HG02642 (cell line): ENCODE data around the gene ZIC1.

Experiments
- ATAC-seq: cut with Tn5 transposase; IDR thresholded peaks from one replicate; pipeline ENCODE4 v1.9.1; 2021; ENCODE audit warnings: mild to moderate bottlenecking; ENCODE audit not compliant: unreplicated experiment, poor library complexity

The ZIC1 gene

GRCh38 chr3:147418808-147419701 lies 9.9 kb downstream of the ZIC1 start:
- ATAC-seq = no peak

DNA sequence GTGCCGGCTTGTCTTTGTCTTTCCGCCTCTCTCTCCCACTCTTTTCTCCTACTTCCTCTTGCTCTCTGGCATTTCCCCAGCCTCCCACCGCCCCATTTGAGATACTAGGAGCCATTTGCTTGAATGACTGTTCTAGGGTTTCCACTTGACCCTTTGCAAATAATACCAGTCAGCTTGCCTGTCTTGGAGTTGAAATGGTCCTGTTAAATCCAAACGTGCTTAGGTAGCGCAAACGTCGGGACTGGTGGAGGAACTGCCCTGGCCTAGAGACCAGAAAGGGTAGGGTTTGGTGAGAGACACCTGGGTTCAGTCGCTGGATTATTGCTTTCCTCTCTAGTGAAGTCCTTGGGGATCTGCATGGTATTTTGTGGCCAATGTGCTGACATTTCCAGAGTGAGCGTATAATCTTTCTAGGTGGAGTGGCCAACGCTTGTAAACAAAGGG lies 10.6 kb downstream of the ZIC1 start:
- ATAC-seq = no peak

- ATAC-seq = no peak
Observed at GRCh38 chr3:147420353-147421183, 11.4 kb downstream of the ZIC1 start.

DNA sequence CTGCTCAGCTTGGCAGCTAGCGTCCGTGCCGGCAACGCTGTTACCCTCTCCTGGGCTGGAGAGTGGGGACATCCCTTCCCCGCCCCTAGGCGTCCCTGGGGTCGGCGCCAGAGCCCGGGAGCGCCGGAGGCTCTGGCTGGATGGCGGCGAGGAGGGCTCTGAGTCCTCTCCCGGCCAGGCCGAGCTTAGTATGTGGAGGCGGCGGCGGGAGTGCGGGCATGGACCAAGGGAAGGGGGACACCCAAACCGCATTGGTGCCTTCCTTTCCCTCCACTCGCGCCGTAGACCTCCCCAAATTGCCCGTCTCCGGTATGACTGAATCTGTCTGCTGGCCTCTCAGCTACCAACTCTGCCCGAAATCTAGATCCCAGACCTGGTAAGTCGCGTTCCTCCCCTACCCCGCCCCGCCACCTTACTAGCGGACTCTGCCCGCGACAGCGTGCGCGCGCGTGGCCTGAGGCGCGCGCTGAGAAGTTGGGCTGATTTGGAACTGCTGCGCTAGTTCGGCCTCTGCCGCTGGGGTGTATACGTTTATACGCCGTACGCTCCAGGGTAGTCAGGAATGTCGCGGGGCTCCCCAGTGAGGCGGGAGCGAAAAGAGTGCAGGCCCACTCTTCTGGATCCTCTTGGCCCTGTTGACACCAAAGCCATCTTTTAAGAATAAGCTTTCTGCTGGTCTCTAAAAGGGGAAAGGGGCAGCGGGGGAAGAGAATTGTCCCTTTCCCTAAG lies 12.2 kb downstream of the ZIC1 start:
- ATAC-seq = no peak

- no peak for ATAC-seq
Observed at GRCh38 chr3:147422196-147422595, 13.0 kb downstream of the ZIC1 start.

GRCh38 chr3:147422601-147423536 lies 13.7 kb downstream of the ZIC1 start:
- ATAC-seq = no peak

- ATAC-seq = no peak
Observed at GRCh38 chr3:147423537-147423797, 14.3 kb downstream of the ZIC1 start.

DNA sequence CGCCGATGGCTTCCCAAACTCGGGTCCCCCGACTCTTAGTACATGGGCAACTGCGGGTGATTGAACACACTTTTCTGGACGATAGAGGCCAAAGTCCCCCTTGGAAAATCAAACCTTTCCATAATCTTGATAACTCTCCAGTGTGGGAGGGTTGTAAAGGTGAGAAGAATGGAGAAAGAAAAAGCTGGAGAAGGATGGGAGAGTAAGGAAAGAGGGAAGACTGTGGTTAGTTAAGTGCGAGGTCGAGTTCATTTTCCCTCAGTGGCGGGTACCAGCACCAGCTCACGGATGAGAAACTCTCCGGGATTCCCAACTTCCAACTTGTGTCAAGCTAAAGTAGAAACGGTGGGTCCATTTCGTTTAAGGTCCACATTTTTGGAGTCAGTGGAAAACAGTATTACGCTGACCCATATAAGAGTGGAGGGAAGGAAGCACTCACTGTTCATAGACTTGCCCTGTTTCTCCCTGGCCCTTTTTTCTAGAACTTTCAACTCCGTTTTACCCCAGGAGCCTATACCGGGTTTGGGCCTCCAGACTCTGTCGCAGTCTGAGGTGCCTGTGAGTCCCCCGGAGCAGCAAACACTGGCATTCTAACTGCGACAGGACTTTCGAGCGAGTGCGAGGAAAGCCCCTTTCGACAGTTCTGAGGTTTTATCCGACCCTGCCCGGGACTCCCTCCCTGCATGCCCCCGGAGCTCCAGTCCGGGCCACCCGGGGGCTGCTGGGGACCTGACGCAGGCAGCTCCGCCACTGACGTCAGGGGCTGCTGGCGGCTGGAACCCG lies 14.8 kb downstream of the ZIC1 start:
- no peak for ATAC-seq

DNA sequence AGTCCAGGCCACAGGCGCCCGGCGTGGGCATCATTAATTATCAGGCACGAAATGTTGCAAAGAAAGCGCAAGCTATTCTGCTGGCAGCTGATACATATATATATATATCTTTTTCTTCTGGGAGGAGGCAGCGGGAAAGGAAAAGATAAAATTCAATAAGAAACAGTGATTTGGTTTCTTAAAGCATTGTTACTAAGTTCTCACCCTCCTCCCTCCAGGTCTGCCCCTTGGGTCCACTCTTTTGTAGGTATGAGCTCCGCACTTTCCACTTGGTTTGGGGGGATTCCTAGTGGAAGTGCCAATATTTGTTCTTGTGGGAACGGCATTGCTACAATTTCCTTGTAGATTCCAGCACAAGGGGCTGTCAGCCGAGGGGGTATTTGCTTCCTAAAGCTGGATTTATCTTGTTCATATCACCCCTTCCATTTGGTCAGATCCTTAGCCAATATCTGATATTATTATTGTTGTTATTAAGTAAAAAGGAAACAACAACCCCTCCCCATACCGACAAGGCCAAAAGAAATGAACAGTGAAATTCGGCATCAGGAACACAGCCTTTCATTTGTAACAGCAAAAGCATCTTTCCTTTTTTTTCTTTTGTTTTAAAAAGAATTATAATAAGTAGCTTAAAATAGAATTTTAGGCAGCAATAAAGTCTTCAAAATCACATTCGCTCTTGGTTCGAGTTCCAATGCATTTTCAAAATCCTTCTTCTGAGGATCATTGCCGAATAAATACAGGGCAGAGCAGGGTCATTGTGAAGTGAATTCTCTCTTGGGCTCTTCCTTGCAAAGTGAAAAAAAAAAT lies 15.6 kb downstream of the ZIC1 start:
- no peak for ATAC-seq

DNA sequence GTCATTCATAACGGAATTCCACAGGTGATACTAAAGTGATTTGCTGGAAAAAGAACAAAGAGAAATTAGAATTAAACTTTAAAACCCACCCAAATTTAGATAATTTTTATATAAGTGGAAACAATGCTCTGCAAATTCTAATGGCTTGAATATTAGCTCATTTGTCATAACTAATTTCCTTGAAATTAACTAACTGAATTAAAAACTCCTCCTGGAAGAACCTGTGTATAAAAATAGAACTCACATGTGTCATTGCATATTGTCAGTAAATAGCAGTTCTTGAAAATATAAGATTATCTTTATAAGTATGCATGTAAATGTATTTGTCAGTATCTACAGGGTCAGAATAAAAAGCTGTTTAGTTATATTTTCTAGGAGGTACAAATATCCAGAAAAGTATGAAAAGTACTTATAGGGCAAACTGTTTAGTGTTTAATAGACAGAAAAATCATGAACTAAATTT lies 16.3 kb downstream of the ZIC1 start:
- no peak for ATAC-seq

GRCh38 chr3:147426931-147427330 lies 17.8 kb downstream of the ZIC1 start:
- no peak for ATAC-seq

DNA sequence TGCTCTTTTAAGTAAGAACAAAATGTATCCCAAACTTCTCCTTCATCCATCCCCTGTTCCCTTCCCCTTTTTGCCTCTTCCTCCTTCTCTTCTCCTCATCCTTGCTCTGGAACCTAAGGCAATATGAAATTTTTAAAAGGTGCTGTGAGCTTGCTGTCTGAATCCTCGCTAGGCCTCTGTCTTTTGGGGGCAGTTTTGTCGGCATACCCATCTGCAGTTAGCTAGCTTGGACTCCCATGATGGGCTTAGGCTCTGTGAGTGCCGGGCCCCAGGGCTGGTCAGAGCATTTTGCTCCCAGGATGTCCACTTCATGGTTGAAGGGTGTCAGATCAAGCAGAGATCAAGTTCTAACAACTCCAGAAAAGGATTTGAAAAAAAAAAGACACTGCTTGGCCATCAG lies 18.6 kb downstream of the ZIC1 start:
- ATAC-seq = no peak

GRCh38 chr3:147428326-147428725 lies 19.2 kb downstream of the ZIC1 start:
- ATAC-seq = no peak

GRCh38 chr3:147428754-147429153 lies 19.6 kb downstream of the ZIC1 start:
- ATAC-seq = no peak

DNA sequence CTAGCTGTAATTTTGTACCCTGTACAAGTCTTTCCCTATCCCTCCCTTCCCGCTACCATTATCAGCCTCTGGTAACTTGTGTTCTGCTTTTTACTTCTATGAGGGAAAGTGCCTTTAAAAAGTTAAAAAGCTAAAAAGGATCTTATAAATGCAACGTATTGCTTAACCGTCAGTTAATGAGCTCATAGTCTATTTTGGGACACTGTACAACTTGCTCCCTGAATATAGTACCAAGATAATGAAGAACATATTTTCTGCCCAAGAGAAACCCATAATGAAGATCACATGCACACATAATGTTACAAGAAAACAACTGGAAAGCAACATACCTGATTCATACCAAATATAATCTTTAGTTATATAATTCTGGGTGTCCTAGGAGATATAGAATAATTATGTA lies 22.6 kb downstream of the ZIC1 start:
- ATAC-seq = no peak

- ATAC-seq = no peak
Observed at GRCh38 chr3:147447224-147447623, 38.1 kb downstream of the ZIC1 start.

GRCh38 chr3:147449669-147450068 lies 40.5 kb downstream of the ZIC1 start:
- no peak for ATAC-seq

DNA sequence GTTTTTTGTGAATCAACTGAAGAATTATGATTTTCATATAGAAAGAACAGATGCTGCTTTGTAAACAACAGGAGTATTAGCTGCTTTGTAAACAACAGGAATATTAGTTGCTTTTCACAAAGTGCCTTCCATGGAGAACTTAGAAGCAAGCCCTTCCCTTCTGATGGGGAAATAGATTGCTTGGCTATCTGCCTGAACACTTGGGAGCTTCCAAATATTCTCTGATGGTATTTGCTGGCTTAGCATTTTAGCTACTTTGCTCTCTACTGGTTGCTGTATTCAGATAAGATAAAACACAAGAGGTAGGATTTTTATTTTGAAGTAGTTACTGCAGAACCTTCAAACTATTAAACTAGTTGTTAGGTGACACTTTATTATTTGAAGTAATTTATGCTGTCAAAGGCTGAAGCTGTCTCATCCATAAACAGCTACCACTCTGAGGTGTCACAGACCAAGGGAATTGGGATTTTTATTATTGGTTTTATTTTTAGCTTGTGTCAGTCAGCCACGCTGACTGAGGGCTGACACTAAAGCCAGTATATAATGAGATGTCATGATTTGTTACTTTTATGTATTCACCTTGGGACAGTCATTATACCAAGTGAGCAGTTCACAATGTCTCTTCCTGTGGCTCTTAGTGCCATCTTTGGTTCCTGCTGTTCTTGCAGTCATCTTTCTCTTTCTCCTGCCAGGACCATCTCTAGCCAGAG lies 50.0 kb downstream of the ZIC1 start:
- ATAC-seq = no peak
